ENCODE data around the gene ACSM4. TPM values are rescaled to one million over a fixed set of nuclear protein-coding genes. Genes with fewer than 3 reads are reported as not detected.
"Not testable (repeated sequence)": the region's sequence is repeated elsewhere in the genome, so short reads cannot be mapped to it uniquely, and the experiment has no call there.

ACSM4 gene
- polyA plus RNA-seq (2013, experiment 1 of 2; ENCODE audit: insufficient read length) = 0.07 TPM
- not detected for polyA plus RNA-seq (2013, experiment 2 of 2; ENCODE audit: insufficient read length)

- no peak for DNase-seq
Observed at GRCh38 chr12:7303772-7304171, at the start of gene ACSM4. Gene ACSM4, plus strand, starts transcription at chr12:7304072. Its CDS starts 260 bp downstream, at chr12:7304332.

GRCh38 chr12:7259060-7259459, 44.8 kb upstream of the ACSM4 start:
- no peak for DNase-seq

GRCh38 chr12:7264538-7264937, 39.3 kb upstream of the ACSM4 start:
- DNase-seq = no peak

GRCh38 chr12:7265251-7265650, 38.6 kb upstream of the ACSM4 start:
- no peak for DNase-seq

GRCh38 chr12:7269273-7269672, 34.6 kb upstream of the ACSM4 start:
- DNase-seq = no peak

GRCh38 chr12:7271893-7272514, 31.9 kb upstream of the ACSM4 start:
- no peak for DNase-seq

GRCh38 chr12:7275482-7275881, 28.4 kb upstream of the ACSM4 start:
- DNase-seq = not testable (repeated sequence)

- no peak for DNase-seq
Observed at GRCh38 chr12:7282844-7283243, 21.0 kb upstream of the ACSM4 start.

- DNase-seq = no peak
Observed at GRCh38 chr12:7289743-7290142, 14.1 kb upstream of the ACSM4 start.

GRCh38 chr12:7290588-7290987, 13.3 kb upstream of the ACSM4 start:
- DNase-seq = not testable (repeated sequence)

GRCh38 chr12:7292300-7292699, 11.6 kb upstream of the ACSM4 start:
- DNase-seq = no peak

- no peak for DNase-seq
Observed at GRCh38 chr12:7293670-7294069, 10.2 kb upstream of the ACSM4 start.

GRCh38 chr12:7295529-7295928, 8.3 kb upstream of the ACSM4 start:
- DNase-seq = no peak

- no peak for DNase-seq
Observed at GRCh38 chr12:7297865-7298264, 6.0 kb upstream of the ACSM4 start.

- DNase-seq = no peak
Observed at GRCh38 chr12:7302266-7302986, 1.4 kb upstream of the ACSM4 start.

GRCh38 chr12:7303230-7303629, 642 bp upstream of the ACSM4 start:
- DNase-seq = no peak

- peak; percentile 6 for DNase-seq
Observed at GRCh38 chr12:7304456-7304855, 584 bp downstream of the ACSM4 start.

GRCh38 chr12:7310070-7310469, 6.2 kb downstream of the ACSM4 start:
- no peak for DNase-seq

GRCh38 chr12:7319930-7320329, 16.1 kb downstream of the ACSM4 start:
- DNase-seq = no peak

GRCh38 chr12:7321624-7322023, 17.8 kb downstream of the ACSM4 start:
- no peak for DNase-seq

- no peak for DNase-seq
Observed at GRCh38 chr12:7322599-7322998, 18.7 kb downstream of the ACSM4 start.

GRCh38 chr12:7324176-7324575, 20.3 kb downstream of the ACSM4 start:
- no peak for DNase-seq

GRCh38 chr12:7327918-7328317, 24.0 kb downstream of the ACSM4 start:
- no peak for DNase-seq

GRCh38 chr12:7337790-7338189, 33.9 kb downstream of the ACSM4 start:
- DNase-seq = not testable (repeated sequence)
